ENCODE results near the gene HTRA3.

HTRA3 gene

GRCh38 chr4:8234715-8235114 lies 34.8 kb upstream of the HTRA3 start:
- no peak for DNase-seq (ENCODE audit: low spot score)

- no peak for DNase-seq (ENCODE audit: low spot score)
Observed at GRCh38 chr4:8235224-8235623, 34.3 kb upstream of the HTRA3 start.

GRCh38 chr4:8235686-8236085 lies 33.9 kb upstream of the HTRA3 start:
- DNase-seq (ENCODE audit: low spot score), result no peak

- no peak for DNase-seq (ENCODE audit: low spot score)
Observed at GRCh38 chr4:8236106-8236919, 33.2 kb upstream of the HTRA3 start.

- DNase-seq (ENCODE audit: low spot score), result no peak
Observed at GRCh38 chr4:8236920-8237195, 32.7 kb upstream of the HTRA3 start.

GRCh38 chr4:8237256-8237989 lies 32.1 kb upstream of the HTRA3 start:
- no peak for DNase-seq (ENCODE audit: low spot score)

GRCh38 chr4:8238036-8238511 lies 31.5 kb upstream of the HTRA3 start:
- no peak for DNase-seq (ENCODE audit: low spot score)

- peak; percentile 79 for DNase-seq (ENCODE audit: low spot score)
Observed at GRCh38 chr4:8238515-8239053, 31.0 kb upstream of the HTRA3 start.

- DNase-seq (ENCODE audit: low spot score), result no peak
Observed at GRCh38 chr4:8239226-8239625, 30.3 kb upstream of the HTRA3 start.

- DNase-seq (ENCODE audit: low spot score), result no peak
Observed at GRCh38 chr4:8239661-8240060, 29.9 kb upstream of the HTRA3 start.

- DNase-seq (ENCODE audit: low spot score), result no peak
Observed at GRCh38 chr4:8240211-8241041, 29.1 kb upstream of the HTRA3 start.

- DNase-seq (ENCODE audit: low spot score), result no peak
Observed at GRCh38 chr4:8241211-8241779, 28.3 kb upstream of the HTRA3 start.

- peak; percentile 97 for DNase-seq (ENCODE audit: low spot score)
Observed at GRCh38 chr4:8241895-8242696, 27.5 kb upstream of the HTRA3 start.

GRCh38 chr4:8242782-8243560 lies 26.6 kb upstream of the HTRA3 start:
- no peak for DNase-seq (ENCODE audit: low spot score)

GRCh38 chr4:8244001-8244757 lies 25.4 kb upstream of the HTRA3 start:
- DNase-seq (ENCODE audit: low spot score), result no peak

GRCh38 chr4:8244931-8245460 lies 24.6 kb upstream of the HTRA3 start:
- DNase-seq (ENCODE audit: low spot score), result no peak

GRCh38 chr4:8245884-8246833 lies 23.4 kb upstream of the HTRA3 start:
- no peak for DNase-seq (ENCODE audit: low spot score)
